HL-60/S4 treated with phorbol 12-myristate 13-acetate at 8.2 ng/mL for 4 days and 3 days (cell line): ENCODE data around the gene ARIH1.
"Not testable (repeated sequence)": the region's sequence is repeated elsewhere in the genome, so short reads cannot be mapped to it uniquely, and the experiment has no call there.

ENCODE experiments used
- in situ Hi-C: fragments of 300-500 bp; cut with MboI; formaldehyde crosslinking; loops from 2 replicates; pipeline ENCODE4 v1.15.0; 2022; ENCODE audit warnings: low sequenced_read_pairs

ARIH1 gene, protein sequence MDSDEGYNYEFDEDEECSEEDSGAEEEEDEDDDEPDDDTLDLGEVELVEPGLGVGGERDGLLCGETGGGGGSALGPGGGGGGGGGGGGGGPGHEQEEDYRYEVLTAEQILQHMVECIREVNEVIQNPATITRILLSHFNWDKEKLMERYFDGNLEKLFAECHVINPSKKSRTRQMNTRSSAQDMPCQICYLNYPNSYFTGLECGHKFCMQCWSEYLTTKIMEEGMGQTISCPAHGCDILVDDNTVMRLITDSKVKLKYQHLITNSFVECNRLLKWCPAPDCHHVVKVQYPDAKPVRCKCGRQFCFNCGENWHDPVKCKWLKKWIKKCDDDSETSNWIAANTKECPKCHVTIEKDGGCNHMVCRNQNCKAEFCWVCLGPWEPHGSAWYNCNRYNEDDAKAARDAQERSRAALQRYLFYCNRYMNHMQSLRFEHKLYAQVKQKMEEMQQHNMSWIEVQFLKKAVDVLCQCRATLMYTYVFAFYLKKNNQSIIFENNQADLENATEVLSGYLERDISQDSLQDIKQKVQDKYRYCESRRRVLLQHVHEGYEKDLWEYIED

GRCh38 chr15:72473614-72474465 lies at the start of gene ARIH1:
Gene ARIH1, plus strand, starts transcription at chr15:72474330. Its CDS starts 310 bp downstream, at chr15:72474640.
- in situ Hi-C loops = no loop called here

DNA sequence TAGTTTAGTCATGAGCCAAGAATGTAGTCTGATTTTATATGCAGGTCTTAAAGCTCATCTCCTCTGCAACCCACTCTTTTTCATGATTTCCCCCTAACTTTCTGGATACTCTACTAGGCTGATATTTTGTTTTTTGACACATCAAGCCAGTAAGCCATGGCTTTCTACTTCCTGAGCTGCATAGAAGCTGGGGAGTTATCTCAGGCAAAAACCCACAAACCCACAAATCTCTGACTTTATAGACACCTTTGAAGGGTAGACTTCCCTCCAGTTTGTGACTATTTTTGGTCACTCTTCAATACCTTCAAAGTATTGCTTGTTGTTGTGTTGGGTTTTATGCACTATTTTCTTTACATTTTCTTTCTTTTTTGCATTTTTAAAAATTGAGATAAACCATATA lies 47.4 kb upstream of the ARIH1 start:
- in situ Hi-C loops = no loop called here

DNA sequence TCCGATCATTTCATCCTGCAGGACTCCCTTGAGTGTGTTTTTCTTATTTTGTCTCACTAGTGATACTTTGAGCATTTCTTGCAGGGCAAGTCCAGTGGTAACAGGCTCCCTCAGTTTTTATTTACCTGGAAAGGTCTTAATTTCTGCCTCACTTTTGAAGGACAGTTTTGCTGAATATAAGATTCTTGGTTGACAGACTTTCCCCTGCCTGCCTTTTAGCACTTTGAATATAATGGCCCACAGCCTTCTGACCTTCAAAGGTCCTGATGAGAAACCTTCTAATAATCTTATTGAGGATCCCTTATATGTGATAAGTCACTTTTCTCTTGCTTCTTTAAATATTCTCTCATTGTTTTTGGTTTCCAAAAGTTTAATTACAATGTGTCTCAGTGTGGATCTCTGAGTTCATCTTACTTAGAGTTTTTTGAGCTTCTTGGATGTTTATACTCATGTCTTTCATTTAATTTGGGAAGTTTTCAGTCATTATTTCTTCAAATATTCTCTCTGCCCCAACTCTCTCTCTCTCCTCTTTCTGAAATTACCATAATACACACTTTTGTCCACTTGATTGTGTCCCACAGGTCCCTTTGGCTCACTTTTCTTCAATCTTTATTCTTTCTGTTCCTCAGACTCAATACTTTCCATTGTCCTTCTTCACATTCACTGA lies 36.3 kb upstream of the ARIH1 start:
- in situ Hi-C loops = no loop called here

- in situ Hi-C loops = not testable (repeated sequence)
These were observed 31.3 kb upstream of the ARIH1 start for GRCh38 chr15:72442848-72443247.

DNA sequence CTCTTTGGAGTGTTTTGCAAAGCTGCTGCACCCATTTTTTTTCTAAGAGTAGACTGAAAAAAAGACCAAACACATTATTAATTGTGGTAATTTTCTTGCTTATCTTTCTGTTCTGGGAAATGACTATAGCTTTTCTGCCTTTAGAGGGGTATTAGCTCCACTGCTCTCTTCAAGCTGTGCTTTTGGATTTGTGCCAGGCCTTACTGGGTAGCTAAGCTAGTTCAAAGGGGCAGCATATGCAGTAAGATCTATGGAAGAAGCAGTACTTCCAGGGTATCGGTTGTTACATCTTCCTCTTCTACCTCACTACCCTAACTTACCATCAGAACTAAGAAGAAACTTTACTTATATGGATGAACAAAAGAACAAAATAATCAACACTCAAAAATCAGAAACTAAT lies 28.7 kb upstream of the ARIH1 start:
- in situ Hi-C loops = no loop called here

- in situ Hi-C loops = no loop called here
These were observed 23.3 kb upstream of the ARIH1 start for GRCh38 chr15:72450805-72451204.

- in situ Hi-C loops = no loop called here
These were observed 22.9 kb upstream of the ARIH1 start for GRCh38 chr15:72451224-72451623.

DNA sequence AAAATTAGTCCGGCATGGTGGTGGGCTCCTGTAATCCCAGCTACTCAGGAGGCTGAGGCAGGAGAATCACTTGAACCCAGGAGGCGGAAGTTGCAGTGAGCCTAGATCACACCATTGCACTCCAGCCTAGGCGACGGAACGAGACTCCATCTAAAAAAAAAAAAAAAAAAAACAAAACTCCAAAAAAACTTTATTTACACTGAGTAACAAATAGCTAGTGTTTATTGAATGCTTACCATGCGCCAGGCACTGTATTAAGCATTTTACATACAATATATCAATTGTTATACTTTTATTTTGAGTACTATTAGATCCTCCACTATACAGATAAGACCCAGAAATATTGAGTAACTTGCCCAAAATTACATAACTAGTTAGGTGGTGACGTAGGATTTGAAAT lies 17.4 kb upstream of the ARIH1 start:
- in situ Hi-C loops = no loop called here

DNA sequence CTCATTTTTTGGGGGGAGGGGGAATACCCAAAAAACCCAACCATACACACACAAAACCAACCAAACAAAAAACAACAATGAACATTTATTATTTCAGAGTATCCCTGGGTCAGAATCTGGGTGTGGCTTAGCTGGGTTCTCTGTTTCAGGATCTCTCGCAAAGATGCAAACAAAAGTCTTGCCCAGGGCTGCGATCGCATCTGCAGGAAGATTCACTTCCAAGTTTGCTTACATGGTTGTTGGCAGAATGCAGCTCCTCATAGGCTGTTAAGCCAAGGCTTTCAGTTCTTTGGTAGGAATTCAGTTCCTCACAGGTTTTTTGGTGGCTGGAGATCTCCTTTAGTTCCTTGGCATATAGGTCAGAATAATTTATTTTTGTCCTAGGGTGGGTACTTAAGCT lies 13.7 kb upstream of the ARIH1 start:
- in situ Hi-C loops = no loop called here

DNA sequence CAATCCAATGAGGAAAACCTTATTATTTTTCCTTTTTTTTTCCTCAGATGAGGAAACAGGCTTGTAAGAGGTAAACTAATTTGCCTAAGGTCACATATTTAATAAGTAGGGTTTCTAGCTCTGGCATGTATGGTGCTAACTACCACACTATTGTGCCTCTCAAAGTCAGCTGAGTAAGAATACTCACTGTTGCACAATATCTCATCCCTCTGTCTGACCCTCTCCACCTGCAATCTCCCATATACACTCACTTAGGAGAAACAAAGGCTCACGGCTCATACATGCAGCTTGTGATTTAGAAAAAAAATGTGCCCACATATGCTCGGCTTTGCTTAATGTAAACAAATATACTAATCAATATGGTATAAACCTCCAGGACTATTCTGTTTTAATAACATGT lies 10.4 kb upstream of the ARIH1 start:
- in situ Hi-C loops = no loop called here

GRCh38 chr15:72464251-72464650 lies 9.9 kb upstream of the ARIH1 start:
- in situ Hi-C loops = no loop called here

DNA sequence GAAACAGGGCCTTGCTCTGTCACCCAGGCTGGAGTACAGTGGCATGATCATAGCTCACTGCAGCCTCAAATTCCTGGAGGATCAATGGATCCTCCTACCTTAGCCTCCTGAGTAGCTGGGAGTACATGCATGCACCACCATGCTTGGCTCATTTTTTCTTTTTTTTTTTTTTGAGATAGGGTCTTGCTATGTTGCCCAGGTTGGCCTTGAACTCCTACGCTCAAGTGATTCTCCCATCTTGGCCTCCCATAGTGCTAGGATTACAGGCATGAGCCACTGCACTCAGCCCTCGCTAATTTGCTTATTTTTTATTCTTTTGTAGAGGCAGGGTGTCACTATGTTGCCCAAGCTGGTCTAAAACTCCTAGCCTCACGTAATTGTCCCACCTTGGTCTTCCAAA lies 6.0 kb upstream of the ARIH1 start:
- in situ Hi-C loops = no loop called here

- in situ Hi-C loops = no loop called here
These were observed 1.0 kb upstream of the ARIH1 start for GRCh38 chr15:72472992-72473610.

DNA sequence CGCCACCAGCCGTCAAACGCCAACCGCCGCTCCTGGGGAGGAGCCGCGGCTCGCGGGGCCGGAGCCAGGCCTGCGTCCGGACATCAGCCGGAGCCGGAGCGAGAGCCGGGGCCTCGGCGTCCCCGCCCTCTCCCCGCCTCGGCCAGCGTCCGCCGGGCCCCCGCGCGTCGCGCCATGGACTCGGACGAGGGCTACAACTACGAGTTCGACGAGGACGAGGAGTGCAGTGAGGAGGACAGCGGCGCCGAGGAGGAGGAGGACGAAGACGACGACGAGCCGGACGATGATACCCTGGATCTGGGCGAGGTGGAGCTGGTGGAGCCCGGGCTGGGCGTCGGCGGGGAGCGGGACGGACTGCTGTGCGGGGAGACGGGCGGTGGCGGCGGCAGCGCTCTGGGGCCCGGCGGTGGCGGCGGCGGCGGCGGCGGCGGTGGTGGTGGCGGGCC lies 359 bp downstream of the ARIH1 start:
- in situ Hi-C loops = no loop called here

DNA sequence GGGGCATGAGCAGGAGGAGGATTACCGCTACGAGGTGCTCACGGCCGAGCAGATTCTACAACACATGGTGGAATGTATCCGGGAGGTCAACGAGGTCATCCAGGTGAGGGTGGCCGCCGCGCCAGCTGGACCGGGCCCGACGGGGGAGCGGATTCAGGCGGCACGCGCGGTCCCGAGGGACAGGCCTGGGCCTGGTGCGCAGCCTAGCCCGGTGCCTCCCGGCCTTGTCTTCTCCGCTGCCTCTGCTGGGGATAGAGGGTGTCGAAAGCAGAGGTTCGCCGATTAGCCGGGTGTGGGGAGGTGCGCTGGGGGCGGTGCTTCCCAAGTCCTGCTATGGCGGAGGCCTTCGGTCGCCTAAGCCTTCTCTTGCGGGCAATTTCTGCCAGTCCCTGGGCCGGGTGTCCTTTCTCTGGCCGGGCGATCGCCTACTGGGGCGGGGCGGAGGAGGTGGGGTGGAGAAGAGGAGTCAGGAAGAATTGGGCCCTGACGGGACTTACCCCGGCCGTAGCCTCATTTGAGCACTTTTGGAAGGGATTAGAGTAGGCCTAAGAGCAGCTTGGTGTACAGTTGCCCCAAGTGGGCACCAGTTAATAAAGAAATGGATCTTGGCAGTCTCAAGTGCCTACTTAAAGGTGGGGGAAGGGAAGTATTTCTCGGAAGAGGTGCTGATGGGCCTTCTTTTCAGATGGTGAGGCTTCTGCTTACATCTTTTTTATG lies 940 bp downstream of the ARIH1 start:
- in situ Hi-C loops = no loop called here

DNA sequence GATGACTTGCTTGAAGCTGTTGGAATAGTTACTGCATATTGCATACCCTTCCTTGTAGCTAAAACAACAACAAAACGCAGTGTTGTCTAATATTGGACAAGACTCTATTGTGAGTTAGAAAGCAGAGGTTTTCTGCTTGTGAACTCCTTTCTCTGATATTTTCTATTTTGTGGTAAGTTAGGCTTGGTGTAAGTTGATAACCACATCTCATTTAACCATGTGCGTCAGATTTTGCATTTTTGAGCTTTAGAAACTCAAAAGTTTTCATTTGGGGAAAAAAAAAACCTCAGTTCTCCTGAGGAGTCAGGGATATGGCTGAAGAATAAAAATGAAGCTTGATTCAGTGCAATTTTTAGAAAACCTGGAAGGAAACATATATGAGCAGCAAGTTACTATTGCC lies 1.5 kb downstream of the ARIH1 start:
- in situ Hi-C loops = no loop called here

GRCh38 chr15:72476330-72476729 lies 2.2 kb downstream of the ARIH1 start:
- in situ Hi-C loops = not testable (repeated sequence)

DNA sequence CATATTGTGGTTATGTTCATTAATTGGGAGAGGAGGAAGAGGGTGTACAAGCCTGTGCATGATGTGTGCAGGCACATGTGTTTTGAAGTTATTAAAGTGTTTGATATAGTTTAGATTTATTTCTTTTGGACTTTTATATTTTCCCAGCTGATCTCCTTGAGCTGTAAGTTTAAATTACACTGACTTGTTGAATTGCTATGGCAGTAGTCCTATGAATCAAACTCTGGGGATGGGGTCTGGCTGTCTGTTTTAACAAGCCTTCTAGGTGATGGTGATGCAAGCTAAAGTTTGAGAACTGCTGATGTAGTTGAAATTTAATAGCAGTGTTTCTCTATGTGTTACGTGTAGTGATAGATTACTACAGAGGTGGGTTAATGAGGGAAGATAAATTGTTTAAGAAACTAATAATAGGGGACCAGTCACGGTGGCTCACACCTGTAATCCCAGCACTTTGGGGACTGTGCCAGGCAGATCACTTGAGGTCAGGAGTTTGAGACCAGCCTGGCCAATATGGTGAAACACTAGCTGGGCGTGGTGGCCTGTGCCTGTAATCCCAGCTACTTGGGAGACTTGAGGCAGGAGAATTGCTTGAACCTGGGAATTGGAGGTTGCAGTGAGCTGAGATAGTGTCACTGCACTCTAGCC lies 7.0 kb downstream of the ARIH1 start:
- in situ Hi-C loops = no loop called here

- in situ Hi-C loops = no loop called here
These were observed 8.1 kb downstream of the ARIH1 start for GRCh38 chr15:72482275-72482674.

- in situ Hi-C loops = no loop called here
These were observed 9.1 kb downstream of the ARIH1 start for GRCh38 chr15:72483279-72483678.
